GM12874 (cell line): ENCODE data around the gene CDCP2.

Experiments used
- TF ChIP-seq, protein P1 (sequence below): IDR thresholded peaks from 2 replicates; pipeline ENCODE4 v1.5.1; 2011; ENCODE audit warnings: low read depth, mild to moderate bottlenecking, control low read depth, low read length, moderate library complexity; ENCODE audit not compliant: insufficient read depth

CDCP2 gene

DNA sequence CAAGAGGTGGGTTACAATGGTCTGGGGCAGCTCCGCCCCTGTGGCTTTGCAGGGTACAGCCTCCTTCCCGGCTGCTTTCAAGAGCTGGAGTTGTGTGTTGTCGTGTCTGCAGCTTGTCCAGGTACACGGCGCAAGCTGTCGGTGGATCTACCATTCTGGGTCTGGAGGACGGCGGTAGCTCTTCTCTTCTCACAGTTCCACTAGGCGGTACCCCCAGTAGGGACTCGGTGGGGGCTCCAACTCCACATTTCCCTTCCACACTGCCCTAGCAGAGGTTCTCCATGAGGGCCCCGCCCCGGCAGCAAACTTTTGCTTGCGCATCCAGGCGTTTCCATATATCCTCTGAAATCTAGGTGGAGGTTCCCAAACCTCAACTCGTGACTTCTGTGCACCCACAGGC, 12.3 kb upstream of the CDCP2 start:
- TF ChIP-seq, protein P1, sequence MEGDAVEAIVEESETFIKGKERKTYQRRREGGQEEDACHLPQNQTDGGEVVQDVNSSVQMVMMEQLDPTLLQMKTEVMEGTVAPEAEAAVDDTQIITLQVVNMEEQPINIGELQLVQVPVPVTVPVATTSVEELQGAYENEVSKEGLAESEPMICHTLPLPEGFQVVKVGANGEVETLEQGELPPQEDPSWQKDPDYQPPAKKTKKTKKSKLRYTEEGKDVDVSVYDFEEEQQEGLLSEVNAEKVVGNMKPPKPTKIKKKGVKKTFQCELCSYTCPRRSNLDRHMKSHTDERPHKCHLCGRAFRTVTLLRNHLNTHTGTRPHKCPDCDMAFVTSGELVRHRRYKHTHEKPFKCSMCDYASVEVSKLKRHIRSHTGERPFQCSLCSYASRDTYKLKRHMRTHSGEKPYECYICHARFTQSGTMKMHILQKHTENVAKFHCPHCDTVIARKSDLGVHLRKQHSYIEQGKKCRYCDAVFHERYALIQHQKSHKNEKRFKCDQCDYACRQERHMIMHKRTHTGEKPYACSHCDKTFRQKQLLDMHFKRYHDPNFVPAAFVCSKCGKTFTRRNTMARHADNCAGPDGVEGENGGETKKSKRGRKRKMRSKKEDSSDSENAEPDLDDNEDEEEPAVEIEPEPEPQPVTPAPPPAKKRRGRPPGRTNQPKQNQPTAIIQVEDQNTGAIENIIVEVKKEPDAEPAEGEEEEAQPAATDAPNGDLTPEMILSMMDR = no peak

DNA sequence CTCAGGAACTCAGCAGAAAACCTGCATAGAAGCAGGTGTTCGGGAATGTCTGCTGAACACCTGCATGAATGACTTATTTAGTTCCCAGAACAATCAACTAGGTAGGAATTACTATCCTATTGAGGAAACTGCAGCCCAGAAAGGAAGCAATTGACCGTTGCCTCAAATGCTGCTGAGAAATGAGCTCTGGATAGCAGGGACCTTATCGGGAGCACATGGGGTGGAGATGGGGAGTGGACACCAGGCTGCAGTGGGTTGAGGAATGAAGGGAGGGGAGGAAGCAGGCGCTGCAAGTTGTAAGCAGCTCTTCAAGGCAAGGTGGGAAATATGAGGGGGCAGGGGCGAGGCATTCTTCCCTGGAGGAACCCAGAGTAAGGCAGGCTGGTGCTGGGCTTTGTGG, 10.8 kb upstream of the CDCP2 start:
- TF ChIP-seq, protein P1 = no peak

DNA sequence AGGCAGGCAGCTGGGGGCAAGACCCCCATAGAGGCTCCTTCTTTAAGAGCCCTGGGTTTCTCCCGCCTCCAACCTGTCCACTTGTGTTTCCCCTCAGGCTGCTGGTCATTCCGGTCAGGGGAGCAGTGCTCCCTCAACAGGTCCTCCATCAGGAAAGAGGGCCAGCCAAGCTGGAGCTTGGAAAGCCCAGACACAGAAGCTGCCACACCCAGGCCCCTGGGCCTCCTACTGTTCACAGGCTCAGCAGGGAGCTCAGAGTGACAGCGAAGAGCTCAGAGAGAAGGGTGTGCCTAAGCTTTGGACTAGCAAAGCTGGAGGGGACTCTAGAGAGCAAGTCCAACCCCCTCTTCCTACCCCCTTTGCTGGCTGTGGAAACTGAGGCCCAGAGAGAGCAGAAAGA, 10.3 kb upstream of the CDCP2 start:
- TF ChIP-seq, protein P1 = no peak

DNA sequence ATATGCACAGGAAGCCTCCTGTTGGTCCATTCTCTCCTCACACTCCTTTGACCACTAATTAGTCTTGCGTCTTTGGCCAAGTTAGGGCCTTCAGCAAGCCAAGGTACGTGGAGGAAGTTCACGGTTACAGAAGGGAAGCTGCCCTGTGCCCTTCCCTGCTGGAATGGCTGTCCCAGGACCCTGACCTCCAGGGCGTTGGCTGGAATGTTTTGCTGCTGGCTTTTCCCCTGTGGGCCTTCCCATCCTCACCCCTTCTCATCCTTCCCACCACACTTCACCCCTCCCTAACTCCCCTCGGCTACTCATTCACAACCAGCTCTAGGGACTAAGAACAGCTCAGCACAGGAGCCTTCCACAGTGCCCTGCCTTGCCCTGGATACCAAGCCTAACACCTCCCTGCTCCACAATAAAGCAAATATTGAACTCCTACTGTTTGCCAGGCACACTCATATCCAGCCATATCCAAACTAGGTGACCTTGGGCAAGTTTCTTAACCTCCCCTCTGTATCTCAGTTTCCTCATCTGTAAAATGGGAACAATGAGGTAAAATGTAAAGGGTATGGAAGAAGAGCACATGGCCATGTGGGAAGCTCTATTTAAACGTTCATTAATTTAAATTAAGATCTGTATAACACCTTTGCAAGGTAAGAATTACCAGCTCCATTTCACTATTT, 8.8 kb upstream of the CDCP2 start:
- TF ChIP-seq, protein P1 = no peak

DNA sequence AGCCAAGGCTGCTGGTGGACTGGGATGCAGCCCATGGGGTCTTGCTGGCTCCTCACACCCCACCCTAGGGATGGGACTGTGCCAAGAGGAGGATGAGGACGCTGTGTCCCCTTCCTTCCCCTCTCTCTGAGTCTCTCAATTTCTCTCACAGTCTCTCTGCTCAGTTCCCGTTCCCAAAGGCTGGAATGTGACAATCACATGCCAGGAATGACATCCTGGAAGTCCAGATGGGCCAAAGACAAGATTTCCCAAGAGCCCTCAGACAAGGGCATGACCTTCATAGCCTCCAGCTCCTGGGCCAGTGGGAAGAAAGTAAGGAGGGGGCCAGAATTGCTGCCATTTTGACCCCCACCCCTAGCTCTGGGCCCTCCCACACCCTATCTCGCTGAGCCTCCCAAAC, 7.6 kb upstream of the CDCP2 start:
- TF ChIP-seq, protein P1 = no peak

DNA sequence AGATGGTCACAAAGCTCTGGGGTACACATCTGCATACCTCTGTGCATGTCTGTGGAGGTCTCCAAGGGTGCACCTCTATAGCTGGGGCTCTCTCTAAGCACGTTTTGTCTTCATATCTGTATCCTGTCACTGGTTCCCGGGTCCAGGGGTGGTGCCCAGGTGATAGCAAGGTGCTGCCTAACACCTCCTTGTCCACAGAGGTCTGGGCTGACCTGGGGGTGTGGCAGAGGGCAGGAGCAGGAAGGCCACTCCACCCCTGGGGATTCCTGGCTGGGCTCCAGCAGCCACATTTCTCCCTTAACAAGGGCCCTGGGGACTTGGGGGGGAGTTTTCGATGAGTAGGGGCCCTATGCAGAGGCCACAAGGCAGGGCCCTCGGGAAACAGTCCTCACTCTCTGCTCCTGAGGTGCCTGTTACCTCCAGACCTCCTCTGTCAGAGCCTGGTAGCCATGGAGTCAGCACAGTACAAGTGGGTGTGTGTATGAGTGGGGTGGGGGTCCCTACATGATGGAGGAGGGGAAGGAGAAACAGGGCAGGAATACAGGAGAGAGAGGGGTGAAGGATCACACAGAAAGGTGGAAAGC, 7.0 kb upstream of the CDCP2 start:
- TF ChIP-seq, protein P1 = no peak

DNA sequence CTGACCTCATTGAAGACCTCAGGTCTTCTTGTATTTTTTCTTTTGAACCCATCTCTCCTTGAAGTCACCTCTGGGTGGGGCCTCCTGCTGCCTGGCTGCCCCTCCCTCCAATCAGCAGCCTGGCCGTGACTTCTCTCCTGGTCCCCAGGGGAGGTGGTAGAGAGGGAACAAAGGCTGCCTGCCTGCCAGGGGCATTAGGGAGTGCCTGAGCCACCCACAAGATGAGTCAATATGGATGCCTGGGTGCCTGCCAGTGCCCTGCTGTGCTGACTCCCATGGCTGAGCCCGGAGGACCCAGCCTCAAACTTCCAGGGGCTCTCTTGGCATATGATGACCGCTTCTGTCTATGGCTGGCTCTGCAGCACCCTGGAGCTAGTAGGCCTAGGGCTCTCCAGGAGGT, 5.3 kb upstream of the CDCP2 start:
- TF ChIP-seq, protein P1 = no peak

DNA sequence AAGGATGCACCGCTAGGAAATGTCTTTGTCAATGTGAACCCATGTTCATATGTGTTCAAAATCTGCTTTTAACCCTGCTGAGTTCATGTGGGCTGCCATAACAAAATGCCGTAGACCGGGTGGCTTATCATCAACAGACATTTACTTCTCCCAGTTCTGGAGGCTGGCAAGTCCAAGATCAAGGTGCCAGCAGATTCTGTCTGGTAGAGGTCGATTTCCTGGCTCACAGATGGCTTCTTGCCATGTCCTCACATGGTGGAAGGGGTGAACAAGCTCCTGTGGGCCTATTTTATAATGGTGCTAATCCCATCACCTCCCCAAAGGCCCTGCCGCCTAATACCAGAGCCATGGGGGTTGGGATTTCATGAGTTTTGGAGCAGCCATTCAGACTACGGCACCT, 4.6 kb upstream of the CDCP2 start:
- TF ChIP-seq, protein P1 = no peak
